ENCODE data around the gene PHYHIPL.

DNA sequence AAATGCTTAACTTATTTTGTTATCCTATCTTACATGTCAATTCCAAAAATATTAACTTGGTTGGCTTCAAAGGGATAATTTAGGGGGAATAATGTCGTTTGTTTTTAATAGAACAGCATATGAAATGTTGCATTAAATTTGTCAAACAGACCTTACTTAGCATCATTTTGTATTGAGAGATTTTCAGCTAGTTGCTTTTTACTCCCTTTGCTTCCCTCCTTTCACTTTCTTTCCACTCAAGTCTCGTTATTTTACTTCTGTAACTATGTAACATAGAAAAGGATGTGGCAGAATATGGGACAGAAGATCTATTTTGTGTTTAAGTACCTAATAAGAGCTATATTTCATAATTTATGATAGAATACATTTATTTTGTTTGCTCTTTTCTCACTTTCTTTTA, 2.6 kb downstream of the PHYHIPL start:
- TF ChIP-seq GATA3 (IDR thresholded peaks at IDR 0.05; ENCODE audit: low read depth, low read length): no peak
- TF ChIP-seq GATA2 (IDR thresholded peaks at IDR 0.05; ENCODE audit: low read depth, low read length): no peak
